ENCODE measurements around the gene FOXO3.
A peak's percentile ranks its signal among the peaks of the same experiment; 100 is the strongest.
"Not testable (repeated sequence)": the region's sequence is repeated elsewhere in the genome, so short reads cannot be mapped to it uniquely, and the experiment has no call there.

Gene FOXO3

GRCh38 chr6:108528878-108529277 is 31.8 kb upstream of the FOXO3 start:
- DNase-seq (ENCODE audit: low read depth in 2 of 2) = no peak
- TF ChIP-seq CTCF (IDR thresholded peaks at IDR 0.05; ENCODE audit: low read depth, low read length) = no peak
- no peak overlapping the region for H3K4me3 ChIP-seq (replicated peaks in 1 of 2; ENCODE audit: low read depth in 2 of 2, low read length in 2 of 2)

- no peak for DNase-seq (ENCODE audit: low read depth in 2 of 2)
- no peak for TF ChIP-seq CTCF (IDR thresholded peaks at IDR 0.05; ENCODE audit: low read depth, low read length)
- H3K4me3 ChIP-seq (replicated peaks in 1 of 2; ENCODE audit: low read depth in 2 of 2, low read length in 2 of 2) = no peak overlapping the region
These were observed 29.4 kb upstream of the FOXO3 start for GRCh38 chr6:108531332-108531731.

GRCh38 chr6:108535114-108535742 is 25.5 kb upstream of the FOXO3 start:
- TF ChIP-seq CTCF (IDR thresholded peaks at IDR 0.05; ENCODE audit: low read depth, low read length) = no peak
- H3K4me3 ChIP-seq (replicated peaks in 1 of 2; ENCODE audit: low read depth in 2 of 2, low read length in 2 of 2) = no peak overlapping the region
- no peak for DNase-seq (ENCODE audit: low read depth in 2 of 2)

GRCh38 chr6:108535920-108536535 is 24.7 kb upstream of the FOXO3 start:
- not testable (repeated sequence) for H3K4me3 ChIP-seq (replicated peaks in 1 of 2; ENCODE audit: low read depth in 2 of 2, low read length in 2 of 2); DNase-seq (ENCODE audit: low read depth in 2 of 2)

- DNase-seq (ENCODE audit: low read depth in 2 of 2) = peak; percentile 89 to 90
- peak; percentile 83 for TF ChIP-seq CTCF (IDR thresholded peaks at IDR 0.05; ENCODE audit: low read depth, low read length)
- no peak overlapping the region for H3K4me3 ChIP-seq (replicated peaks in 1 of 2; ENCODE audit: low read depth in 2 of 2, low read length in 2 of 2)
These were observed 18.6 kb upstream of the FOXO3 start for GRCh38 chr6:108541843-108542759.

- H3K4me3 ChIP-seq (replicated peaks in 1 of 2; ENCODE audit: low read depth in 2 of 2, low read length in 2 of 2) = no peak overlapping the region
- no peak for TF ChIP-seq CTCF (IDR thresholded peaks at IDR 0.05; ENCODE audit: low read depth, low read length)
- no peak for DNase-seq (ENCODE audit: low read depth in 2 of 2)
These were observed 17.4 kb upstream of the FOXO3 start for GRCh38 chr6:108543175-108543940.

Data from cardiac fibroblast (primary cell).